GM21576 (cell line): ENCODE results near the gene SLC30A3.

ENCODE experiments used
- ATAC-seq: cut with Tn5 transposase; IDR thresholded peaks from one replicate; pipeline ENCODE4 v1.9.1; 2021; ENCODE audit warnings: mild to moderate bottlenecking, moderate library complexity; ENCODE audit not compliant: unreplicated experiment

SLC30A3 gene

DNA sequence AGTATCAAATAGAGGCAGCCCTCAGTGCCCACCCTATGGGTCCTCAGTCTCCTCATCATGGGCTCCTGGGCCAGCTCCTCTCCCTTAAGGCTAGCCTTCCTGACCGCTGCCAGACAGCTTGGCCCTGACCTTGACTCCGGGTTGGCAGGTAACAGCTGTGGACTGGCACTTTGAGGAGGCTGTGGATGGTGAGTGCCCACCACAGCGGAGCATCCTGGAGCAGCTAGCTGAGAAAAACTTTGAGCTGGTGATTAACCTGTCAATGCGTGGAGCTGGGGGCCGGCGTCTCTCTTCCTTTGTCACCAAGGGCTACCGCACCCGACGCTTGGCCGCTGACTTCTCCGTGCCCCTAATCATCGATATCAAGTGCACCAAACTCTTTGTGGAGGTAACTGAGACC lies 26.7 kb downstream of the SLC30A3 start:
- no peak for ATAC-seq

DNA sequence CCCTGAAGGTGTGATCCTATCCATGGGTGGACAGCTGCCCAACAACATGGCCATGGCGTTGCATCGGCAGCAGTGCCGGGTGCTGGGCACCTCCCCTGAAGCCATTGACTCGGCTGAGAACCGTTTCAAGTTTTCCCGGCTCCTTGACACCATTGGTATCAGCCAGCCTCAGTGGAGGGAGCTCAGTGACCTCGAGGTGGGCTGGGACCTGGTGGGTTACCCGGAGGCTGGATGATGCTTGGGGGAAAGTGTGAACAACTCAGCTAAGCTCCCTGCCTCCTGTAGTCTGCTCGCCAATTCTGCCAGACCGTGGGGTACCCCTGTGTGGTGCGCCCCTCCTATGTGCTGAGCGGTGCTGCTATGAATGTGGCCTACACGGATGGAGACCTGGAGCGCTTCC lies 29.5 kb downstream of the SLC30A3 start:
- ATAC-seq: no peak

DNA sequence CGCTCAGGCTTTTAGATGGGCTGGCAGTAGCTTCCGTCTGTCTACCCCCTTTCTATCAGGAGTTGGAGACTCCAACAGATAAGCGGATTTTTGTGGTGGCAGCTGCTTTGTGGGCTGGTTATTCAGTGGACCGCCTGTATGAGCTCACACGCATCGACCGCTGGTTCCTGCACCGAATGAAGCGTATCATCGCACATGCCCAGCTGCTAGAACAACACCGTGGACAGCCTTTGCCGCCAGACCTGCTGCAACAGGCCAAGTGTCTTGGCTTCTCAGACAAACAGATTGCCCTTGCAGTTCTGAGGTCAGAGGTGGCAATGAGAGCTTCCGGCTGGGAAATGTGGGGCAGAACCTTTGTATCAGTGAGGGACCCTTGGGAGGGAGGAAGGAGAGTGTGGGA lies 30.9 kb downstream of the SLC30A3 start:
- ATAC-seq: no peak

DNA sequence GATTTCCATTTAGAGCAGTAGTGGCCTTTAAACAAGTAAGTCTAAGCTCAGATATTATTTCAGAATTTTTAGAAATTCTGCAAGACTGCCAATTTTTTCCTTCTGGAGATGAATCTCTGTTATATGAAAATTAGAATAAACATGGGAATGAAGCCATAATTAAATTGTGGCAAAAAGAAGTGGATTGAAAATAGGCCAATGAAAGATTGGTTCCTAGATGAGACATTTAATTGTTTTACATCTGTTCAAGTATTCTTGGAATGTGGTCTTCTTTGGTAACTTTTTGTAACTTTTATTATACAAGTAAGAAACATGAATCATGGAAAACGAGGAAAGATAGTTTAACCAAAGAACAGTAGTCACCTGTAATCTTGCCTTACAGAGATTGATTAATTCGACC lies 35.3 kb downstream of the SLC30A3 start:
- no peak for ATAC-seq

DNA sequence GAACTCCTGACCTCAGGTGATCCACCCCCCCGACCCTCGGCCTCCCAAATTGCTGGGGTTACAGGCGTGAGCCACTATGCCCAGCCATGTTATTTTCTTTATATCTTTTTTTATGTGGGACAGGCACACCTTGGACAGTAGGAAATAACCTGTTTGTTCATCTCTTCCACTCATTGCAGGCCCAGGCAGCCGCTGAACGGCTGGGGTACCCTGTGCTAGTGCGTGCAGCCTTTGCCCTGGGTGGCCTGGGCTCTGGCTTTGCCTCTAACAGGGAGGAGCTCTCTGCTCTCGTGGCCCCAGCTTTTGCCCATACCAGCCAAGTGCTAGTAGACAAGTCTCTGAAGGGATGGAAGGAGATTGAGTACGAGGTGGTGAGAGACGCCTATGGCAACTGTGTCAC lies 37.3 kb downstream of the SLC30A3 start:
- ATAC-seq: no peak

DNA sequence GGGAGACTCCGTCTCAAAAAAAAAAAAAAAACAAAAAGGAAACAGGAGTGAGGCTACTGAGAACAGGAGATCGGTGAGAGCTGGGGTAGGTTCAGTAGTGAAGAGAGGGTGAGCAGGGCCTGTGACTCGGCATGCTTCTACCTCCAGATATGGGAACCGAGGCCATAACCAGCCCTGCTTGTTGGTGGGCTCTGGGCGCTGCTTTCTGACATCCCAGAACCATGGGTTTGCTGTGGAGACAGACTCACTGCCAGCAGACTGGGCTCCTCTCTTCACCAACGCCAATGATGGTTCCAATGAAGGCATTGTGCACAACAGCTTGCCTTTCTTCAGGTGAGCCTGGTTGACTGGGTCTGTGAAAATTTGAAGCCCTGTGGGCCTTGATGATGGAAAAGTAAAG lies 39.4 kb downstream of the SLC30A3 start:
- ATAC-seq: no peak

DNA sequence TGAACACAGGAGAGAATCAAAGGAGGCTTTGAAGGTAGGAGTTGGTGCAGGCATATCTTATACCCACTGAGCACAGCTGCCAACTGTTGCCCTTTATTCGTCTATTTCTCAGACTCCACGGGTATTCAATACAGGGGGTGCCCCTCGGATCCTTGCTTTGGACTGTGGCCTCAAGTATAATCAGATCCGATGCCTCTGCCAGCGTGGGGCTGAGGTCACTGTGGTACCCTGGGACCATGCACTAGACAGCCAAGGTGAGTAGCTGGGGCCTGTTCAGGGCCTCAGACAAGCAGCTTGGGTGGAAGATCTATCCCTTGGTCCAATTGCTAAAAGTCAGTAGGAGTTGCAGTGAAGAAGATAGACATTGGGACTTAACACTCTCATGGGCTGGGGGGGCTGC lies 40.4 kb downstream of the SLC30A3 start:
- ATAC-seq: no peak

DNA sequence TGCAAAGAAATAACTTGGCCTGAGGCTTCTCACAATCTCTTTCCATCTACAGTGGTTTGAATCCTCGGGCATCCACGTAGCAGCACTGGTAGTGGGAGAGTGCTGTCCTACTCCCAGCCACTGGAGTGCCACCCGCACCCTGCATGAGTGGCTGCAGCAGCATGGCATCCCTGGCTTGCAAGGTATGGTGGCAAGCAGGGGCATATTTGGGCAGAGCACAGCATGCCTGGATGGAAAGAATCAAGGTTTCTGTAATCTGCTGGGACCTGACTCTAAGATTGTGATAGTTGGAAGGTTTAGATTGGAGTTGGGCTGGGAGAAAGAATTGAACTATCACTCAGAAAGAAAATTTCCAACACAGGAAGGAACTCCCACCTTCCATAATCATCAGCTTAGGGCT lies 41.7 kb downstream of the SLC30A3 start:
- ATAC-seq: no peak

DNA sequence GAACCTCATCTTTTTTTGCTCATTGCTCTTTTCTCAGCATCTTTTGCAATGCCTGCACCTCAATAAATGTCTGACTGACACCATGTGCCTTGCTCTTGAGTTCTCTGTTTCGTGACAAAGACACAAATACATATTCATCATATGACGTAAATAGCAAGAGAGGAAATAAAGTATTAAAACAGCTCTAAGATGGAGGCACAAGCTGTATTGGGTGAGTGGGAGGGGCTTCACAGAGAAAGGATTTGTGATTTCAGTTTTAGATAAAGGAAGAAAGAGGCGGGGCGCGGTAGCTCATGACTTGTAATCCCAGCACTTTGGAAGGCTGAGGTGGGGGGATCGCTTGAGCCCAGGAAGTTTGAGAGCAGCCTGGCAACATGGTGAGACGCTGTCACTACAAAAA lies 42.8 kb downstream of the SLC30A3 start:
- ATAC-seq: no peak

DNA sequence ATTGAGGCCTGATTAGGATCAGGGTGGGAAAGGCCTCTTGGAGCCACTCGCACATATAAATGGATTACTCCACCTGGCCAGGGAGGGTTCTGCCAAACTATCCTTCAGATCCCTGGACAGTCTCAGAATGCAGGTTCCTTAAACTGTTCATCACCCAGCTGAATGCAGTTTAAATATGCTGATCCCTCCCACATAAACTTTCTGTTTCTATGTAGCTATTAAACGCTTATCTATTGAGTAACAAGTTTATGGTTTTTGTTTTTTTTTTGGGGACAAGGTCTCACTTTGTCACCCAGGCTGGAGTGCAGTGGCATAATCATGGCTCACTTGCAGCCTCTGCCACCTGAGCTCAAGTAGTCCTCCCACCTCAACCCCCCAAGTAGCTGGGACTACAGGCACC lies 43.8 kb downstream of the SLC30A3 start:
- no peak for ATAC-seq

DNA sequence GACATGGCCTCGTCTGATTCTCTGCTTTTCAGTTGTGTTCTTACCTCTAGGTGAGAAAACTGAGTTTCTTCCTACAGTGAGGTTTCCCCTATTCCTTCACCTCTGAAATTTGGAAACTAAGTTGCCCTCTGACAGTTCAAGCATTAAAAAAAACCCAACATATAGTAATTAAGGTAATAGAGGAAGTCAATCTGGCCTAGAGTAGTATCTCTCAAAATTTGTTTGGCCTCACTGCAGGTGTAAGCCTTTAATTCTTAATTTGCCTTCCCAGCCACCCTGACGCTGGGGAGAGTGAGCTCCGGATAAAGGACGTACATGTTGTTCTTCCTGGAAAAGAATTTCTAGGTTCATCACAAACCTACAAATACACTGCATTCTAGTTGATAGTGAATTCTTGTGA lies 44.2 kb downstream of the SLC30A3 start:
- ATAC-seq: no peak

DNA sequence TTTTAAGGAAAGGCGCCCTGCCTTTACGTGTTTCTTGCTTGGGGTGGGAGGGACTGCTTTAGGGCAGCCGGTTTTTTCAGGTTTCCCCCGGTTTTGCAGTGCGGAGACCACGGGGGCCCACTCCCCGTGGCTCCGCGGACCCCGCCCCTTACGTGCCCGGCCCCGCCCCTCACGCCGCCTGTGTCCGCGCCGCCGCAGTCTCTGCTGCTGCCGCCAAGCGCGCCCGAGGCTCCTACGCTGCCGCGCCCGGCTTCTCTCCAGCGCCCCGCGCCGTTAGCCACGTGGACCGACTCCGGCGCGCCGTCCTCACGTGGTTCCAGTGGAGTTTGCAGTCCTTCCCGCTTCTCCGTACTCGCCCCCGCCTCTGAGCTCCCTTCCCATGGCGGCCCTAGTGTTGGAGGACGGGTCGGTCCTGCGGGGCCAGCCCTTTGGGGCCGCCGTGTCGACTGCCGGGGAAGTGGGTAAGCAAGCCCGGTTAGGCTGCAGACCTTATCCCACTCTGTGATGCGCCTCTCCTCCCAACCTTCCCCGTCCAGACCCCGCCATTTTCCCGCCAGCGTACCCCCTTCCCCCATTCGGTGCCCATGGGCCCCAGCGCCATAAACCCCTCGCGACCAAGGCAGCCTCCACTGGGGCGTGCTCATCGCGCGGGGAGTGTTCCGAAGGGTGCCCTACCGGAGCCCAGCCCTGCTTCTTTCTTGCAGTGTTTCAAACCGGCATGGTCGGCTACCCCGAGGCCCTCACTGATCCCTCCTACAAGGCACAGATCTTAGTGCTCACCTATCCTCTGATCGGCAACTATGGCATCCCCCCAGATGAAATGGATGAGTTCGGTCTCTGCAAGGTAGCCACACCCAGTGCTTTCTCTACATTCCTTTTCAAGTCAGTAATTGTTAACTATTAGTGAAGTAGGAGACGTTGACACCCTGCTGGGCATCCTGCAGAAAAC lies 45.4 kb downstream of the SLC30A3 start, which contains the start of gene CAD:
Gene CAD, plus strand, starts transcription at position 197 of the 949 bp plus-strand sequence. Its CDS starts 183 bp downstream, at position 380.
- peak; percentile 72 for ATAC-seq

DNA sequence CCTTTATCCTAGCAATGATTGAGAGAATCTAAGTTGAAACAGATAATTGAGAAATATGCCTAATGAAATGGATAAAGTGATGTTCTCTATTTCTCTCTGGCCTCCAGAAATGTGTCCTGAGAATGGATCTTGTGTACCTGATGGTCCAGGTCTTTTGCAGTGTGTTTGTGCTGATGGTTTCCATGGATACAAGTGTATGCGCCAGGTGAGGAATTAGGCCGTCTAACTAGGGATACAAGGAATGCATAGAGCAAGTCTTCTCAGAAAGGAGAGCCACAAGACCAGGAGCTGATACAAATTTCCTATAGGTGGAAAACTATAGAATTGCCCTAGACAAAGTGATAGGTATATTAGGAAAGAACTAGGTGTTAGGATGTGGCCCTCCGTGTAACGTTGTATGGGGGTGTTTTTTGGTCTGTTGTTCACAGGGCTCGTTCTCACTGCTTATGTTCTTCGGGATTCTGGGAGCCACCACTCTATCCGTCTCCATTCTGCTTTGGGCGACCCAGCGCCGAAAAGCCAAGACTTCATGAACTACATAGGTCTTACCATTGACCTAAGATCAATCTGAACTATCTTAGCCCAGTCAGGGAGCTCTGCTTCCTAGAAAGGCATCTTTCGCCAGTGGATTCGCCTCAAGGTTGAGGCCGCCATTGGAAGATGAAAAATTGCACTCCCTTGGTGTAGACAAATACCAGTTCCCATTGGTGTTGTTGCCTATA lies 46.3 kb downstream of the SLC30A3 start:
- no peak for ATAC-seq

DNA sequence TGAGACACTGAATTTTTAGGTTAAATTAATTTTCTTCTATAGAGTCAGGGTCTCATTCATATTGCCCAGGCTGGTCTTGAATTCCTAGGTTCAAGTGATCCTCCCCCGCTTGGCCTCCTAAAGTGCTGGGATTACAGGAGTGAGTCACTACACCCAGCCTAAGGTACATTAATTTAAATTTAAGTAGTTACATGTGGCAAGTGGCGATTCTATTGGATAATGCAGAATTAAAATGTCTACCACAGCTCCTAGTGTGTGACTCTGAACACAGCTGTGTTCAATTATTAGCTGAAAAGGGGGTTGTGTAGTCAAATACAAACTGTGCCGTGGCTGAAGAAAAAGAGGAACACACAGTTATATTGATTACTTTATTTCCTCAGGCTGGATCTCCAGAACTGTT lies 47.9 kb downstream of the SLC30A3 start:
- ATAC-seq: no peak

DNA sequence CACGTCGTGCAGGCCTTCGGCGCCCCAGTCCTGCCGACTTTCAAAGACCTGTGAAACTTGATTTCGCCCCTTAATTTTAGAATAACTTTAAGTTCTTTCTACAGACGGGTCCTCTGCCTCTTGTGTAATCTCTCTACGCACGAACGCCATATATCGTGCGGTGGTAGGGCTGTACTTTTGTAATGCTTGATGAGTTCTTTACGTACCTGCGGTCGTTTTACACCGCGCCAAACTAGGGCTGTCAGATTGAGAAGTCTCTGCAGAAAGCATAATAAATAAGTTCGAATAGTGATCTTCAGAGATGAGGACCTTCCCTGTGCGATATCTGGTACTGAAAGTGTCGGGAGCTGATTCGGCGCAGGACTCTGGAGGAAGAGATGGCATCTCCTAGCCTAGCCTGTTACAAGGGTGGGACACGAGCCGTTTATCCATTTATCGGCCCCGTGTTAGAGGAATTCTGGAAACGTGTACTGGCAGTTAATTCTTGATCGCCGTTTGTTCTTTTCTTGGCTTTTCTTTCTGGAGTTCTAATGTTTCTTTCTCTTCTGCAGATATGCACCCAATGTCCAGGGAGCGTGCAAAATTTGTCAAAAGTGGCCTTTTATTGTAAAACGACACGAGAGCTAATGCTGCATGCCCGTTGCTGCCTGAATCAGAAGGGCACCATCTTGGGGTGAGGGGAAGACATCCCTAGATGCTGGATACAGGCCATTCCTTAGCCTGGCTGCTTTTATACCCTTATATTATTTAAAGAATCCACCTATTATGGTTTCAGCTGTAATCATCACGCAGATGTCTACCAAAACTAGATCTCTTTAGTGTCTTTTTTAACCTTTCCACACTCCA lies 50.0 kb downstream of the SLC30A3 start:
- peak; percentile 10 for ATAC-seq

DNA sequence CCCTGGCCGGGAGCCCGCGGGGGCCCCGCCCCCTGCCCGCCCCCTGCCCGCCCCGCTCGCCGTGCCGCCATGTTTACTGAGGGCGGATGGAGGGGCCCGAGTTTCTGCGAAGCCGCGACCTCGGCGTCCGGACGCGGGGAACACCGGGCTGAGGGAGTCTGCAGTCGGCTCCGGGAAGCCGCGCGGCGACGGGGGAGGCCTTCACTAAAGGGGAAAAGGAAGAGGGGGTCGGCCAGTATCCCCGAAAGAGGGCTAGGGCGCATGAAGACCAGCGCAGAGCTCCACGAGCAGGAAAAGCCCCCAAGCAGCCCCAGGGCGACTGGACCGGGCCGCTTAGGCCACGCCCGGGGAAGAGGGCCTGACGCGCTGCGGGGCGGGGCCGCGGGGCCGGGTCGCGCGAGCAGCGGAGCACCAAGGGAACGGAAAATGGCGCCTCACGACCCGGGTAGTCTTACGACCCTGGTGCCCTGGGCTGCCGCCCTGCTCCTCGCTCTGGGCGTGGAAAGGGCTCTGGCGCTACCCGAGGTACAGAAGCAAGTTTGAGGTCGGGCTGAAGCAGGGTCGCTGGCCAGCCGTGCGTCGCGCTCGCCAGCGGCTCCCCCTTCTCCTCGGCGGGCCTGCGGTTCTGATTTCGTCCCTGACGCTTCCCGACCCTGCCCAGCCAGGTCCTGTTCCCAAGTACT lies 50.8 kb downstream of the SLC30A3 start, which contains the start of the genes ATRAID and SLC5A6:
Gene ATRAID, plus strand, starts transcription at position 99 of the 683 bp plus-strand sequence. Its CDS starts 328 bp downstream, at position 427.
Gene SLC5A6, minus strand, starts transcription at position 326 of the 683 bp plus-strand sequence. CDS start 4,618 bp downstream, outside the sequence.
- ATAC-seq: peak; percentile 72

DNA sequence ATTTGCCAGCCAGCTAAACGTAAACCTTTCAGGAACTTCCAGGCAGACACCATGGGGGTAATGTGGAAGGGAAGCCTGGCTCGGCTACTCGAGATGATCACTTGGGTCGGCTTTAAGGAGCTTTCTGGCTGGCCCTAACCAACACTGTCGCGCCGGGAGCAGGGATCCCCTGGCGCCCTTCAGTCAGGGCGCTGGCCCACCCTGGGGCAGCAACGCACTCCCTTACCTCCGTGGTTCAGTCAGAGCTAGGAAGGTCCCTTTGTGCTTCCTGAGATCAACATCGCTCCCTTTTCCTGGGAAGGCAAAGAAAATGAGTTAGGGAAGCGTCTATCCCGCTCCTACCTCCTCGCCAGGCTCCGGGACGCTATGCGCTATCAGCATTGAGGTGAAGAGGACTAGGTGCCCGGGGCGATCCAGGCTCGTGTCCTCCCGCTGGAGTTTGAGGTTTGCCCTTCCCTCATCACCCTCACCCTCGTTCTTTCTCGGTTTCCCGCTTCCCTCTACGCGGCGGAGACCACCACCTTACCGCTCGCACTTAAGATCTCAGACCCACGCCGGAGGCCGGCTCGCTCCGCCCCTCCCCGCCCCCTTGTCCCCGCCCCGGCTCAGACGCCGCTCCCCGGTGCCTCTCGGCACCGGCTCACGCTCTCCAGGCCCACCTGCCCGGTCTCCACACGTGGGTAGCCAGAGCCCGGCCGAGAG lies 51.5 kb downstream of the SLC30A3 start:
- ATAC-seq: no peak

DNA sequence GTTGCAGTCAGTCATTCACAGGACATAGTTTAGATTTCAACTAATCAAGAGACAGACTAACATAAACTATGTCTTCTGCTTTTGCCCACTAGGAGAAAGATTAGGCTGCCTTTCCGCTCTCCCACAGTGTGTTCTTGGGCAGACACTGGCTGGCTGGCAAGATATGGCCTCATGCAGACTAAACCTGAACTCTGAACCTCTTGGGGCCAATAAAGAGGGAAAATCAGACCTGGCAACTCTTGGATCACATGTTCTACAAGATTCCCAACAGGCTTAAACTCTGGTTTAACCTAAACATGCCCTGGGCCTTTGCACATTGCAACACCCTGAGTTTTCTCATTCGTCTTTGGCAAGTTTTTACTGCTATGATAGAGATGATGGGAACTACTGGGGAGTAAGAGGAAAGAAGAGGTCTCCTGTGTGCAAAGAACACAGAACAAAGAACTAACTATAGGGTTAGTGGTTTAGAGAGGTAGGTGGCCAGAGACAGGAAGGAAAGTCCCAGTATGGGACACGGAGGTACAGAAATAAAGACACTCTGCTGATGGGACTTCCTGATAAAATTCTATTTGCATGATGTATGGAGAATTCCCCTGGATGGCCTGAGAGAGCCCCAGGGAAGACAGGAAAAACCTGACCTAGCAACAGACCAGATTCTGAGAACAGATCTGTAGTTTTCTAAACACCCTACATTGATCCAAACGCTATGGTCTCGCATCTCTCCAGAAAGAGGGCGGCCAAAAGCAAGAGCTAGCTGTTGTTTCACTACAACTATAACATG lies 53.0 kb downstream of the SLC30A3 start:
- ATAC-seq: no peak
